GM23248 (cell line): ENCODE data around the gene ECT2. TPM values are rescaled to one million over a fixed set of nuclear protein-coding genes. Genes with fewer than 3 reads are reported as not detected.
"Not testable (repeated sequence)": the region's sequence is repeated elsewhere in the genome, so short reads cannot be mapped to it uniquely, and the experiment has no call there.

ENCODE experiments used
- DNase-seq: peaks from one replicate; pipeline ENCODE4 v3.0.0-alpha.2; 2015
- H2AFZ ChIP-seq: fragments of 200-600 bp; sonication (generic); 2 replicates; pipeline ENCODE4 v1.6.1; 2016; ENCODE audit warnings: antibody characterized with exemption
- H3F3A ChIP-seq: fragments of 200-600 bp; sonication (generic); 2 replicates; pipeline ENCODE4 v1.6.1; 2016; ENCODE audit warnings: mild to moderate bottlenecking, antibody characterized with exemption, mixed run types; ENCODE audit not compliant: insufficient read depth
- H3K27ac ChIP-seq: fragments of 200-600 bp; sonication (generic); 2 replicates; pipeline ENCODE4 v1.5.1; 2016; ENCODE audit warnings: mild to moderate bottlenecking
- H3K27me3 ChIP-seq: fragments of 200-600 bp; sonication (generic); replicated peaks from 2 replicates; pipeline ENCODE4 v1.6.1; 2016; ENCODE audit warnings: mild to moderate bottlenecking; ENCODE audit not compliant: insufficient read depth
- H3K36me3 ChIP-seq: fragments of 200-600 bp; sonication (generic); 2 replicates; pipeline ENCODE4 v1.6.1; 2016; ENCODE audit warnings: low read depth, mild to moderate bottlenecking
- H3K4me1 ChIP-seq: fragments of 200-600 bp; sonication (generic); 2 replicates; pipeline ENCODE4 v1.6.1; 2016; ENCODE audit warnings: mild to moderate bottlenecking; ENCODE audit not compliant: insufficient read depth
- H3K4me2 ChIP-seq: fragments of 200-600 bp; sonication (generic); one replicate; pipeline ENCODE4 v1.6.1; 2016; ENCODE audit warnings: mild to moderate bottlenecking; ENCODE audit not compliant: unreplicated experiment
- H3K4me3 ChIP-seq: fragments of 200-600 bp; sonication (generic); 2 replicates; pipeline ENCODE4 v1.5.1; 2016; ENCODE audit warnings: mild to moderate bottlenecking
- H3K79me2 ChIP-seq: fragments of 200-600 bp; sonication (generic); 2 replicates; pipeline ENCODE4 v1.6.1; 2016; ENCODE audit warnings: mild to moderate bottlenecking; ENCODE audit not compliant: insufficient read depth
- H3K9ac ChIP-seq: fragments of 200-600 bp; sonication (generic); 2 replicates; pipeline ENCODE4 v1.6.1; 2016; ENCODE audit warnings: mild to moderate bottlenecking
- H3K9me2 ChIP-seq: fragments of 200-600 bp; sonication (generic); 2 replicates; pipeline ENCODE4 v1.6.1; 2016; ENCODE audit warnings: mixed run types, mild to moderate bottlenecking, moderate library complexity; ENCODE audit not compliant: insufficient read depth
- H3K9me3 ChIP-seq: fragments of 200-600 bp; sonication (generic); one replicate; pipeline ENCODE4 v1.6.1; 2017; ENCODE audit warnings: low read depth
- H4K20me1 ChIP-seq: fragments of 200-600 bp; sonication (generic); 2 replicates; pipeline ENCODE4 v1.6.0; 2016; ENCODE audit not compliant: insufficient read depth
- EZH2 ChIP-seq: fragments of 200-600 bp; sonication (generic); IDR thresholded peaks from 2 replicates; pipeline ENCODE4 v1.6.1; 2018; ENCODE audit warnings: antibody characterized with exemption, mild to moderate bottlenecking; ENCODE audit not compliant: insufficient read depth, poor library complexity, severe bottlenecking
- EZH2phosphoT487 ChIP-seq: fragments of 200-600 bp; sonication (generic); IDR thresholded peaks from 2 replicates; pipeline ENCODE4 v1.6.1; 2018; ENCODE audit warnings: antibody characterized with exemption, moderate library complexity, mild to moderate bottlenecking, low read depth; ENCODE audit not compliant: insufficient read depth
- WGBS, 2 experiments: methylation state at CpG; one replicate each; pipeline ENCODE4 v1.1.6; 2015 to 2017; ENCODE audit warnings: low lambda C conversion rate in 2 of 2, low coverage in 1 of 2; ENCODE audit errors: missing lambda C conversion rate in 2 of 2; 5-methylcytosine and 5-hydroxymethylcytosine counted together
- in situ Hi-C: fragments of 300-500 bp; cut with MboI; formaldehyde crosslinking; loops from 2 replicates; pipeline ENCODE4 v1.15.0; 2020
- polyA plus RNA-seq: library from polyadenylated mRNA; unstranded; fragments of >200 nt; fragmentation: Nextera tagmentation; extraction: Ambion mirVana; gene quantifications from 2 replicates; pipeline ENCODE4 v1.2.1, GENCODE V29; 2016
- total RNA-seq: library from RNA; depleted of rRNA; stranded (reverse); fragments of >200 nt; shearing (Covaris generic); gene quantifications from 2 replicates; pipeline ENCODE4 v1.2.3, GENCODE V29; 2014

The ECT2 gene
- total and polyA plus RNA-seq, 2 experiments from 2014 or later, result 22.7 to 28.3 TPM

DNA sequence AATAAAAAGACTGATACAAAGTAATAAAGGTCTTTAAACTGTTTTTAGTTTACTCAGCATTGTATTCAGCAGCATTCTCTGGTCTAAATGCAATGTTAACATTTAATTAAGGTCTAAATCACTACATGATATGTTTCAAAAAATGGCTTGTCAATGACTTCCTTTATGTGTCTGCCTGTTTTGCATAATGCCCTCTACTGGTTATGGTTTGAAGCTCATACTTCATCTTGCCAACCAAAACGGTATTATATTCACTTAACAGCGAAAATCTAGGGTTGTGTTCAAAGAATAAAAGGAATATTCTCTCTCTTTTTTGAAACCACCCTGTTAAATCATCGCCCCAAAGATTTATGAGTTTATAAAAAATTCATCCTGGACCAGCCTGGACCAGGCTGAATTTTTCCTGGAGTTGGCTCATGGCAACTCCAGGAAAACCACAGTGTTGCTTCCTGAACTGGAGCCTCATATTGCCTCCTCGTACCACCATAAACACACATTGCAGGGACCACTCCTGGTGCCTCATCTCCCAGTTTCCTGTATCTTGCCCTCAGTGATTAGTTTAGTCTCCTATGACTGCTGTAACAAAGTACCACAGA, 32.9 kb upstream of the ECT2 start:
- H3K4me3 ChIP-seq, result no peak overlapping the region
- no peak overlapping the region for H3K9ac ChIP-seq
- in situ Hi-C loops, result no loop called here
- no peaks in the 10 kb centered on the region for H3K9me3 ChIP-seq
- 19 to 23% methylated on average over 4 of the region's 4 CpGs for WGBS, 2 experiments
- no peaks in the 10 kb centered on the region for H3K36me3 ChIP-seq
- no peaks in the 10 kb centered on the region for H4K20me1 ChIP-seq
- H3K4me2 ChIP-seq, result no peak overlapping the region
- H3K4me1 ChIP-seq, result no peaks in the 10 kb centered on the region
- H3K9me2 ChIP-seq, result no peaks in the 10 kb centered on the region
- no peaks in the 10 kb centered on the region for H3K79me2 ChIP-seq
- no peaks in the 10 kb centered on the region for H3F3A ChIP-seq
- TF ChIP-seq EZH2phosphoT487, result no peak
- TF ChIP-seq EZH2, result no peak
- no peak overlapping the region for H3K27ac ChIP-seq
- 0 out of 2 replicates have a peak overlapping the region, but pooled peaks have one; percentile 17 for H2AFZ ChIP-seq
- H3K27me3 ChIP-seq, result no peaks in the 10 kb centered on the region
- peak; percentile 42 for DNase-seq

- WGBS, 2 experiments, result 68 to 72% methylated on average over 7 to 8 of the region's 8 CpGs
- H4K20me1 ChIP-seq, H3K9me3 ChIP-seq, H3K79me2 ChIP-seq, H3F3A ChIP-seq, H2AFZ ChIP-seq, H3K27me3 ChIP-seq, H3K9me2 ChIP-seq, H3K27ac ChIP-seq, H3K4me2 ChIP-seq, DNase-seq, H3K9ac ChIP-seq, H3K4me3 ChIP-seq, H3K36me3 ChIP-seq, H3K4me1 ChIP-seq, in situ Hi-C loops: not testable (repeated sequence)
Measured at GRCh38 chr3:172722536-172723040, 27.9 kb upstream of the ECT2 start.

DNA sequence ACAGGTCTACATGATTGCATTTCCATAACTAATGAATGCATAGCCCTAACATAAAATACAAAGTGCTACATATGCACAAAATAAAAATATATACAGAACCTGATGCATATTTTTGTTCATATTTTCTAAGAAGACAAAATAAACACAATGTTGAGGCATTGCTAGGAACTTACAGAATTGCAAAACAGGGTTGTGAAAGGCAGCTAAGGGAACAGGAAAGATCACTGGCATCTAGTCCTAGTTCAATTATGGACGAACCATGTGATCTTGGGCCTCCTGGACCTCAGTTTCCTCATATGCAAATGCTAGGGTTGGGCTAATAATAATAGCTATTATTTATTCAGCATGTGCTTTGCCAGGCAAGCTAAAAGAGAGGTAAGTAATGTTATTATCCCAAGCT, 24.1 kb upstream of the ECT2 start:
- WGBS, 2 experiments, result 57 to 72% methylated on average over 1 of the region's 1 CpG
- Histone ChIP-seq H3K4me2 (no peak overlapping the region), H3F3A (no peaks in the 10 kb centered on the region), H3K27me3 (no peaks in the 10 kb centered on the region), H3K9ac (no peak overlapping the region), H3K9me3 (no peaks in the 10 kb centered on the region), H3K27ac (no peak overlapping the region), H3K9me2 (no peaks in the 10 kb centered on the region), H3K79me2 (no peaks in the 10 kb centered on the region), H2AFZ (no peak overlapping the region), H3K36me3 (no peaks in the 10 kb centered on the region), H3K4me3 (no peak overlapping the region), H3K4me1 (no peaks in the 10 kb centered on the region), H4K20me1 (no peaks in the 10 kb centered on the region; the same call in 1 of the 2 replicates)
- in situ Hi-C loops, result no loop called here
- DNase-seq, result no peak
- TF ChIP-seq EZH2, result no peak

DNA sequence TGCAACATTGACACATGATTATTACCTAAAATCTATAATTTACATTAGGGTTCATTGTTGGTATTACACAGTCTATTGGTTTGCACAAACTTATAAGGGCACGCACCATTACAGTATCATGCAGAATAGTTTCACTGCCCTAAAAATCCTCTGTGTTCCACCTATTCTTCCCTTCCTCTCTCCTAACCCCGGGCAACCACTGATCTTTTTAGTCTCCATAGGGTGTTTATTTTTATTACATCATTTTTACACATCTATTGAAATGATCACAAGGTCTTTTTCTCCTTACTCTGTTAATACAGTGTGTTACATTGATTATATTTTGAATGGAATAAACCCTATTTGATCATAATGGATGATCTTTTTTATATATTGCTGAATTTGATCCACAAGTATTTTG, 15.5 kb upstream of the ECT2 start:
- H3K27ac ChIP-seq, result no peak overlapping the region
- no peak overlapping the region for H3K4me3 ChIP-seq
- H3K27me3 ChIP-seq, result no peaks in the 10 kb centered on the region
- WGBS, 2 experiments, result 77 to 81% methylated on average over 2 of the region's 2 CpGs
- in situ Hi-C loops, result no loop called here
- no peak overlapping the region for H3K9ac ChIP-seq
- DNase-seq, result no peak
- H3K79me2 ChIP-seq, result no peaks in the 10 kb centered on the region
- no peaks in the 10 kb centered on the region for H4K20me1 ChIP-seq
- no peaks in the 10 kb centered on the region for H3K9me3 ChIP-seq
- no peak overlapping the region for H2AFZ ChIP-seq
- H3K4me1 ChIP-seq, result no peaks in the 10 kb centered on the region
- TF ChIP-seq EZH2 (no peak), EZH2phosphoT487 (no peak)
- no peaks in the 10 kb centered on the region for H3K9me2 ChIP-seq
- H3K36me3 ChIP-seq, result no peaks in the 10 kb centered on the region
- no peak overlapping the region for H3K4me2 ChIP-seq
- no peaks in the 10 kb centered on the region for H3F3A ChIP-seq

DNA sequence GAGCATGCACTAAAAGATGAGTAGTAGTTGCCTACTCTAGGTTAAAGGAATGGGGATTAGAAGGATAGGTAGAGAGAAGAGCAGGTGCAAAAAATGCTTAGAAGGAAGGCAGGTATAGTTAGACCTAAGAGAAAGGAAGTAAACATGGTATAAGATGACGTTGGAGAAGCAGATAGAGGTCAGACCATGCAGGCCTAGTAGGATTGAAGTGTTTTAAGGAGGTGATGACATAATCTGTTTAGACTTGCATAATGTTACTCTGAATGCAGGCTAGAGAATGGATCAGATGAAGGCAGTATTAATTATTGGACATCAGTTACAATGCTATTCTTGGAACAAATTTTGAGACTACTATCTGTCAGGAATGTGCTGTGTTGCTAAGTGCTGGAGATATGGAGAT, 11.1 kb upstream of the ECT2 start:
- H3K9me3 ChIP-seq, result no peaks in the 10 kb centered on the region
- no peaks in the 10 kb centered on the region for H3K79me2 ChIP-seq
- H3K4me3 ChIP-seq, result no peak overlapping the region
- H3K27me3 ChIP-seq, result no peaks in the 10 kb centered on the region
- H3K9me2 ChIP-seq, result no peaks in the 10 kb centered on the region
- 36 to 37% methylated on average over 1 of the region's 1 CpG for WGBS, 2 experiments
- no peaks in the 10 kb centered on the region for H4K20me1 ChIP-seq
- H3K4me1 ChIP-seq, result no peaks in the 10 kb centered on the region
- in situ Hi-C loops, result no loop called here
- H2AFZ ChIP-seq, result no peak overlapping the region
- no peak overlapping the region for H3K9ac ChIP-seq
- H3K27ac ChIP-seq, result no peak overlapping the region
- no peak for TF ChIP-seq EZH2
- H3K4me2 ChIP-seq, result no peak overlapping the region
- H3F3A ChIP-seq, result no peaks in the 10 kb centered on the region
- DNase-seq, result no peak
- no peaks in the 10 kb centered on the region for H3K36me3 ChIP-seq
